Measurements from ENCODE around the gene TRANK1. TPM values are rescaled to one million over a fixed set of nuclear protein-coding genes. Genes with fewer than 3 reads are reported as not detected.

Gene TRANK1
- polyA plus RNA-seq, 1 donor from 2014 or later: 11.6 TPM

GRCh38 chr3:36784138-36784635 is 160.7 kb downstream of the TRANK1 start:
- TF ChIP-seq TAF1 (IDR thresholded peaks at IDR 0.05; ENCODE audit: low read depth) (no peak), EP300 (conservative IDR thresholded peaks at IDR 0.05; ENCODE audit: poor library complexity, severe bottlenecking) (no peak), RAD21 (conservative IDR thresholded peaks at IDR 0.05) (no peak), CTCF (IDR thresholded peaks at IDR 0.05; ENCODE audit: poor library complexity, severe bottlenecking) (no peak), MXI1 (conservative IDR thresholded peaks at IDR 0.05; ENCODE audit: poor library complexity, severe bottlenecking) (no peak), EZH2 (IDR thresholded peaks at IDR 0.05; ENCODE audit: borderline replicate concordance, insufficient read depth, low read length, poor library complexity, severe bottlenecking) (no peak), SMC3 (conservative IDR thresholded peaks at IDR 0.05; ENCODE audit: poor library complexity) (no peak)
- TF ChIP-seq, protein P1, sequence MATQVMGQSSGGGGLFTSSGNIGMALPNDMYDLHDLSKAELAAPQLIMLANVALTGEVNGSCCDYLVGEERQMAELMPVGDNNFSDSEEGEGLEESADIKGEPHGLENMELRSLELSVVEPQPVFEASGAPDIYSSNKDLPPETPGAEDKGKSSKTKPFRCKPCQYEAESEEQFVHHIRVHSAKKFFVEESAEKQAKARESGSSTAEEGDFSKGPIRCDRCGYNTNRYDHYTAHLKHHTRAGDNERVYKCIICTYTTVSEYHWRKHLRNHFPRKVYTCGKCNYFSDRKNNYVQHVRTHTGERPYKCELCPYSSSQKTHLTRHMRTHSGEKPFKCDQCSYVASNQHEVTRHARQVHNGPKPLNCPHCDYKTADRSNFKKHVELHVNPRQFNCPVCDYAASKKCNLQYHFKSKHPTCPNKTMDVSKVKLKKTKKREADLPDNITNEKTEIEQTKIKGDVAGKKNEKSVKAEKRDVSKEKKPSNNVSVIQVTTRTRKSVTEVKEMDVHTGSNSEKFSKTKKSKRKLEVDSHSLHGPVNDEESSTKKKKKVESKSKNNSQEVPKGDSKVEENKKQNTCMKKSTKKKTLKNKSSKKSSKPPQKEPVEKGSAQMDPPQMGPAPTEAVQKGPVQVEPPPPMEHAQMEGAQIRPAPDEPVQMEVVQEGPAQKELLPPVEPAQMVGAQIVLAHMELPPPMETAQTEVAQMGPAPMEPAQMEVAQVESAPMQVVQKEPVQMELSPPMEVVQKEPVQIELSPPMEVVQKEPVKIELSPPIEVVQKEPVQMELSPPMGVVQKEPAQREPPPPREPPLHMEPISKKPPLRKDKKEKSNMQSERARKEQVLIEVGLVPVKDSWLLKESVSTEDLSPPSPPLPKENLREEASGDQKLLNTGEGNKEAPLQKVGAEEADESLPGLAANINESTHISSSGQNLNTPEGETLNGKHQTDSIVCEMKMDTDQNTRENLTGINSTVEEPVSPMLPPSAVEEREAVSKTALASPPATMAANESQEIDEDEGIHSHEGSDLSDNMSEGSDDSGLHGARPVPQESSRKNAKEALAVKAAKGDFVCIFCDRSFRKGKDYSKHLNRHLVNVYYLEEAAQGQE (IDR thresholded peaks at IDR 0.05; ENCODE audit: borderline replicate concordance): no peak

GRCh38 chr3:36777424-36778218 is 167.2 kb downstream of the TRANK1 start:
- no peaks in the 10 kb centered on the region for H3K36me3 ChIP-seq (ENCODE audit: insufficient read depth, low read length)
- no peaks in the 10 kb centered on the region for H3K27me3 ChIP-seq (ENCODE audit: insufficient read depth, low read depth, low read length)
- no peaks in the 10 kb centered on the region for H3K79me2 ChIP-seq (replicated peaks; ENCODE audit: insufficient read depth, low read length)
- no peaks in the 10 kb centered on the region for H3F3A ChIP-seq (ENCODE audit: insufficient read depth, low read length, poor library complexity, severe bottlenecking)
- H3K4me2 ChIP-seq (ENCODE audit: low read length): no peak overlapping the region
- H3K27ac ChIP-seq (ENCODE audit: low read length): no peak overlapping the region
- no peaks in the 10 kb centered on the region for H4K20me1 ChIP-seq (ENCODE audit: insufficient read depth)
- no peak overlapping the region for H3K9ac ChIP-seq (ENCODE audit: low read length)
- no peak for TF ChIP-seq EZH2 (IDR thresholded peaks at IDR 0.05; ENCODE audit: borderline replicate concordance, insufficient read depth, low read length, poor library complexity, severe bottlenecking)
- TF ChIP-seq CTCF (IDR thresholded peaks at IDR 0.05; ENCODE audit: poor library complexity, severe bottlenecking): no peak
- no peak for TF ChIP-seq RAD21 (conservative IDR thresholded peaks at IDR 0.05)
- TF ChIP-seq, protein P1 (IDR thresholded peaks at IDR 0.05; ENCODE audit: borderline replicate concordance): no peak
- TF ChIP-seq SMC3 (conservative IDR thresholded peaks at IDR 0.05; ENCODE audit: poor library complexity): no peak
- no peak for TF ChIP-seq EP300 (conservative IDR thresholded peaks at IDR 0.05; ENCODE audit: poor library complexity, severe bottlenecking)
- no peak for TF ChIP-seq POLR2AphosphoS5 (IDR thresholded peaks at IDR 0.05)
- no peaks in the 10 kb centered on the region for H3K9me3 ChIP-seq (ENCODE audit: low read length)
- H2AFZ ChIP-seq (ENCODE audit: low read depth, low read length): no peak overlapping the region
- no peaks in the 10 kb centered on the region for H3K9me2 ChIP-seq (ENCODE audit: insufficient read depth, low read length)
- H3K4me3 ChIP-seq (ENCODE audit: low read length): no peak overlapping the region

More at GRCh38 chr3:36784138-36784635, 160.7 kb downstream of the TRANK1 start:
- Histone ChIP-seq H3K9ac (ENCODE audit: low read length) (no peak overlapping the region), H3K4me2 (ENCODE audit: low read length) (no peak overlapping the region), H3K36me3 (ENCODE audit: insufficient read depth, low read length) (no peaks in the 10 kb centered on the region), H3K79me2 (replicated peaks; ENCODE audit: insufficient read depth, low read length) (no peaks in the 10 kb centered on the region), H3K27me3 (ENCODE audit: insufficient read depth, low read depth, low read length) (no peaks in the 10 kb centered on the region), H3K4me3 (ENCODE audit: low read length) (no peak overlapping the region), H2AFZ (ENCODE audit: low read depth, low read length) (no peak overlapping the region), H3F3A (ENCODE audit: insufficient read depth, low read length, poor library complexity, severe bottlenecking) (no peaks in the 10 kb centered on the region), H3K27ac (ENCODE audit: low read length) (no peak overlapping the region), H4K20me1 (ENCODE audit: insufficient read depth) (no peaks in the 10 kb centered on the region), H3K9me3 (ENCODE audit: low read length) (no peaks in the 10 kb centered on the region), H3K9me2 (ENCODE audit: insufficient read depth, low read length) (no peaks in the 10 kb centered on the region)
